ENCODE data around the gene HCRTR1.
A peak's percentile ranks its signal among the peaks of the same experiment; 100 is the strongest.

The HCRTR1 gene

GRCh38 chr1:31625561-31626222 lies 8.2 kb downstream of the HCRTR1 start:
- H3K9me3 ChIP-seq (ENCODE audit: control insufficient read depth, insufficient read depth, low read depth, low read length): no peaks in the 10 kb centered on the region
- TF ChIP-seq ZNF266 (tag by site-specific recombination; IDR thresholded peaks at IDR 0.05; ENCODE audit: low read depth): no peak
- no peak for TF ChIP-seq OSR2 (tag by site-specific recombination; IDR thresholded peaks at IDR 0.05)
- TF ChIP-seq ZNF324 (tag by site-specific recombination; IDR thresholded peaks at IDR 0.05): no peak
- TF ChIP-seq ZNF140 (tag by site-specific recombination; IDR thresholded peaks at IDR 0.05): no peak
- no peak for TF ChIP-seq ZNF175 (tag by site-specific recombination; IDR thresholded peaks at IDR 0.05)
- TF ChIP-seq ZNF398 (tag by site-specific recombination; IDR thresholded peaks at IDR 0.05): peak; percentile 49; the same call in 1 of the 2 replicates
- TF ChIP-seq ZFHX2 (tag by site-specific recombination; conservative IDR thresholded peaks at IDR 0.05): peak; percentile 81
- TF ChIP-seq SP2 (tag by site-specific recombination; IDR thresholded peaks at IDR 0.05): no peak
- peak; percentile 93 for TF ChIP-seq ZNF664 (tag by site-specific recombination; IDR thresholded peaks at IDR 0.05)
- no peak for TF ChIP-seq ZIC2 (tag by site-specific recombination; IDR thresholded peaks at IDR 0.05)
- TF ChIP-seq ZNF658 (tag by site-specific recombination; IDR thresholded peaks at IDR 0.05): no peak
- TF ChIP-seq ZNF513 (tag by site-specific recombination; IDR thresholded peaks at IDR 0.05): no peak
- no peak for TF ChIP-seq SP7 (tag by site-specific recombination; IDR thresholded peaks at IDR 0.05)
- no peak for TF ChIP-seq ZNF423 (tag by site-specific recombination; IDR thresholded peaks at IDR 0.05)
- no peak for TF ChIP-seq SETDB1 (IDR thresholded peaks at IDR 0.05; ENCODE audit: insufficient read length, low read length)
- TF ChIP-seq ZSCAN4 (tag by site-specific recombination; IDR thresholded peaks at IDR 0.05): no peak
- TF ChIP-seq EGR2 (tag by site-specific recombination; IDR thresholded peaks at IDR 0.05; ENCODE audit: low read depth): peak; percentile 79; the same call in 1 of the 2 replicates
- no peak for TF ChIP-seq ZNF23 (tag by site-specific recombination; IDR thresholded peaks at IDR 0.05; ENCODE audit: borderline replicate concordance)
- no peak for TF ChIP-seq ZNF76 (tag by site-specific recombination; IDR thresholded peaks at IDR 0.05; ENCODE audit: borderline replicate concordance, low read depth)
- TF ChIP-seq ZSCAN30 (tag by site-specific recombination; IDR thresholded peaks at IDR 0.05): no peak
- peaks cover 0 to 50% of the 10 kb centered on the region in 2 experiments; a peak in 1 of 3 replicates for H3K36me3 ChIP-seq (ENCODE audit: control insufficient read depth in 2 of 2, insufficient read depth in 1 of 2, low read length in 2 of 2)
- POLR2A ChIA-PET: interaction anchor here (0.7 kb wide), 1 partner anchor 457 kb away, joined by 4 read pairs; no protein-coding TSS in a partner anchor
- H3K4me1 ChIP-seq (ENCODE audit: control insufficient read depth, insufficient read depth, low read length): no peaks in the 10 kb centered on the region
- no peak overlapping the region for H3K4me3 ChIP-seq (ENCODE audit: low read depth, low read length)
- no peak overlapping the region for H3K27ac ChIP-seq (ENCODE audit: extremely low read depth, low read depth, low read length)
- CTCF ChIA-PET: interaction anchor here (0.7 kb wide), 1 partner anchor 10 kb away, joined by 3 read pairs; no protein-coding TSS in a partner anchor

All from HEK293 (cell line).